Germinal center (tissue), 1 donor: ENCODE measurements around the gene LCTL.

Experiments used
- DNase-seq: peaks from one replicate; pipeline ENCODE4 v3.0.0; 2012; ENCODE audit warnings: mixed read lengths, low spot score

LCTL gene, protein sequence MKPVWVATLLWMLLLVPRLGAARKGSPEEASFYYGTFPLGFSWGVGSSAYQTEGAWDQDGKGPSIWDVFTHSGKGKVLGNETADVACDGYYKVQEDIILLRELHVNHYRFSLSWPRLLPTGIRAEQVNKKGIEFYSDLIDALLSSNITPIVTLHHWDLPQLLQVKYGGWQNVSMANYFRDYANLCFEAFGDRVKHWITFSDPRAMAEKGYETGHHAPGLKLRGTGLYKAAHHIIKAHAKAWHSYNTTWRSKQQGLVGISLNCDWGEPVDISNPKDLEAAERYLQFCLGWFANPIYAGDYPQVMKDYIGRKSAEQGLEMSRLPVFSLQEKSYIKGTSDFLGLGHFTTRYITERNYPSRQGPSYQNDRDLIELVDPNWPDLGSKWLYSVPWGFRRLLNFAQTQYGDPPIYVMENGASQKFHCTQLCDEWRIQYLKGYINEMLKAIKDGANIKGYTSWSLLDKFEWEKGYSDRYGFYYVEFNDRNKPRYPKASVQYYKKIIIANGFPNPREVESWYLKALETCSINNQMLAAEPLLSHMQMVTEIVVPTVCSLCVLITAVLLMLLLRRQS

DNA sequence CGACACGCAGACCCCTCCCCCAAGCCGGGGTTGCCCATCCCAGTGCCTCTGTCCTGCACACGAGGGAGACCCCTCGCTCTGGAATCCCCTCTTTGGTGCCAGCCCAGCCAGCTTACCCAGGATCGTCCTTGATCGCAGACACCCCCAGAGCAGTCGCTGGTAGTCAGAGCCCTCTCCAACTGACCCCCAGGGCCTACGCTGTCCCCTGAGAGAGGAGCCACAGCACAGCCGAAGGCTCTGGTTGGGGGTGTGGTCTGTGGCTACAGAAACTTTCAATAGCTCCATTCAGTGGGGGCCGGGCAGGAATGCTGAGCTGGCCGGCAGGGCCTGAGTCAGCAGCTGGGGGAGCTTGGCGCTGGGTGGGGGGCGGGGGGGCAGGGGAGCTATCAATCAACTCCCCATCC lies at the start of gene LCTL:
Gene LCTL (minus strand): TSS at position 258 of the 404 bp plus-strand sequence. CDS start 633 bp downstream, outside the sequence.
- DNase-seq = no peak

DNA sequence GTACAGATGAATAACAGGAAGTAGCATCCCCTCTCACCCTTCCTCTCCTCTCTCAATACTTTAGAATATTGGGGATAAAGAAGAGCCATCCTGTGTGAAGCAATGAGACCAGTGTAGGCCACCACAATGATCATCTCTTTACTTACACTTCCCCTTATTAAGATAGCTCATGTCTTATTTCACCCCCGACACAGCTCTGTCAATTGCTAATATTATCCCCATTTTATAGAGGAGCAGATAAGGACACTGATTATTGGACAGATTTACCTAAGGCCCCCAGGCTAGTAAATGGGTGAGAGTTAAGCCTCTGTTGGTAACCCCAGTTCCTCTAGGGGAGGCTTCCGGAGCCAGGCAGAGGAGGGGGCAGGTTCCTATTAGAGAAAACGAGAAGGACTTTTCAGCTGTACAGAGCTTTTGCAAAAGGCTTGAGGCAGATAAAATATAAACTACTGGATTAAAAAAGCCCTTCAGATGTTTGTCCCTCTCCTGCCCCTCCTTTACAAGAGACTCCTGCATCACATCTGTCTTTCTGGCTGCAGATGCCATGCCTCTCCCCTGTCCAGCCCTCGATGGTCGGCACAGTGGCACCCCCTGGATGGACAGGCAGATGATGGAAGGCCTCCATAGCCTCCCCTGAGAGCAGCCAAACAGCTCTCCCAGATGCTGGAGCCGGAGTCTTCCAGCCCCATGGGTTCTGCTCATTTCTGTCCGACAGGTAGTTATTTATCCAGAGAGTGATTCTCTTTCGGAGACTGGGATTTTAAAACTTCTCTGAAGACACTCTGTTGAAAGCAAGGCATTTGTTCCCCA lies 49.4 kb upstream of the LCTL start:
- DNase-seq = no peak

DNA sequence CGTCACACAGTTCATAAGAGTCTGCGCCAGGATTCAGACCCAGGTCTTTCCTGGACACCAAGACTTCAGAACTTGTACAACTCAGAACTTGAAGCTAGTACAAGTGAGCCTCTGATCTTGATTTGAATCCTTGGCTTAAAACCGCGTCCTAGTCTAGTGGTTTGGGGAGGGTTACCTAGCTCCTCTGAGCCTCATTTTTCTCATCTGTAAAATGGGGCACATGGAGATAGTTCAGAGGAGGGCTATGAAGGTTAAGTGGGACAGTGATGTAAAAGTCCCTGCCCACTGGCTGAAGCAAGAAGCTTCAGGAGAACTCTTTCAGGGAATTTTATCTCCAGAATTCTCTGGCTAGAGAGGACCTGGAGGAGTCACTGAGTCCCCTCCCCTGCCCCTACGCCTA lies 48.7 kb upstream of the LCTL start:
- no peak for DNase-seq

DNA sequence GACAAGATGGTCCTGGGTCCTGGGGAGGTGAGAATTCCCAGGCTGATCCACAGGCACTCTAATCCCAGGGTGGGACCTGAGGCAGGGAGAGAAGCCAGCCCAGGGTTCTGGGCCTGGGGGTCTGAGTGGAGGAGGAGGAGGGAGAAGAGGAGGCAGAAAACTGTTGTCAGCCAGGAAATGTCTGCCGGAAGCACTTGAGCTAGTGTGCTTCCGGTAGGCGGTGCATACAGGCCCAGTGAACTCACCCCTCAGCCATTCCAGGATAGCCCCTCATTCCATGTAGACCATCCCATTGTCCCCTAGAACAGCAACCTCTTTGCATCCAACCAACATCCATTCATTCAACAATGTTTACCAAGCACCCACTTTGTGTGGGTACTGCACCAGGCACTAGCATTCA lies 47.9 kb upstream of the LCTL start:
- no peak for DNase-seq

DNA sequence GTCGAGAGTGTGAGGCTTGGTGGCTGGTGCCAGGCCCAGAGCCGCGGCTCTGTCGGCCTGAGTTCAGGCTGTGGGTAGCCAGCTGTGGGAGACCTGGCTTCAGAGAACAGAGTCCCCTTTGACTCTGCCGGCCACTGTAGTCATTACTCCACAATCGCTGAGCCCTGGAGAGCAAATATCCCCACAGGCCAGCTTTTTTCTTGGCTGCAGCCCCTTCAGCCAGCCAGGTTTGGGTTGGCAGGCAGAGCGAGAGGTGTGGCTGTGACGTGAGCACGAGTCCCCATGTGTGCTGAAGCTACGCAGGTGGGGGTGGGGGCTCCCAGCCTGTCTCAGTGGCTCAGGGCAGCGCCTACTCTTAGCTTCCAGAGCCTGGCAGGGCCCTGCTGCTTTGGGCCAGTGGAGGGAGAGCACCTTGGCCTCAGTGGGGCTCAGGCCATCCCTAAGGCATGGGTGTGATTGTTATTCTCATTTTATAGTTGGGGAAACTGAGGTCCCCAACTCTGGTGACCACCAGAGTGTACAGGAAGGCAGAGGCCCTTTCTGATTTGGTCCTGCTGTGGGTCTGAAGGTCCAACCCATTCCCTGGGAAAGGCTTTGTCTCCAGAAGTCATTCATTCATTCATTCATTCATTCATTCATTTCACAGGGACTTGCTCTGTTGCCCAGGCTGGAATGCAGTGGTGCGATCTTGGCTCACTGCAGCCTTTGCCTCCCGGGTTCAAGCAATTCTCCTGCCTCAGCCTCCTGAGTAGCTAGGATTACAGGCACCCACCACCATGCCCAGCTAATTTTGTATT lies 45.7 kb upstream of the LCTL start:
- DNase-seq = no peak

DNA sequence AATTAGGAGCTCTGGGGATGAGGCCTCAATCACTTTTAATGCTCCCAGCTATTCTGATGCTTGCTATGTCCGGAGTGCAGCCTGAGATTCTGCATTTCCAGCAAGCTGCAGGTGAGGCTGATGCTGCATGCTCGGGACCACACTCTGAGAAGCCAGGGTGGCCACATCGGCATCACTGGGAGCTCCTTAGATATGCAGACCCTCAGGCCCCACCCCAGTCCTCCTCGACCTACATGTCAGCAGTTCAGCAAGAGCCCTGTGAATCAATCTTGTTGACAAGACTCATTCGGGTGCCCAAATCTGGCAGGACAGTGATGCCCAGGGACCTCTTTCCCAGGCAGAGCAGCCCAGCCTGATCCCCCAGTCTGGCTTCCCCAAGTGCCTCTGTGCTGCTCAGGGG lies 44.1 kb upstream of the LCTL start:
- DNase-seq = no peak

DNA sequence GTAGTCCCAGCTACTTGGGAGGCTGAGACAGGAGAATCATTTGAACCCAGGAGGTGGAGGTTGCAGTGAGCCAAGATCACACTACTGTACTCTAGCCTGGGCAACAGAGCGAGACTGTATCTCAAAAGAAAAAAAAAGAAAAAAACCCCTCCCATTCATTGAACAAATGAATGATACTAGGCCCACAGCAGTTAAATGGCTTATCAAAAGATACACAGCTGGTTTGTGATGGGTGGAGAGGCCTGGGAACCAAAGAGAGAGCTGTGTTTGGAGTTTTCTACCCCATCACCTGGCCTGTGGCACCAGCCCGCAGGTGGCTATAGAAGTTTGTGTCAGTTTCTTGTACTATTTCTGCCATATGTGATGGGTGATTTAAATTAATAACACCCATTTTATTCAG lies 43.1 kb upstream of the LCTL start:
- no peak for DNase-seq

DNA sequence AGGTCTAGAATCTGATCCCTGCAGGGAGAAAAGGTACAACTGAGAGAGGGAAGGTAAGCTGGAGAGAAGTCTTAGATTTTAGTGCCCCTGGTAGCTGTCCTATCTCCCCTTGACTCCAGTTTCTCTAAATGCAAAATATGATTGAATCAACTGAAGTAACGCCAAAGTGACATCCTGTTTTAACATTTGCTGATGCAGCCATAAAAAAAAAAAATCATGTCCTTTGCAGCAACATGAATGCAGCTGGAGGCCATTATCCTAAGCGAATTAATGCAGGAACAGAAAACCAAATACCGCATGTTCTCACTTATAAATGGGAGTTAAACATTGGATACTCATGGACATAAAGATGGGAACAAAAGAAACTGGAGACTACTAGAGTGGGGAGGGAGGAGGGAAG lies 42.4 kb upstream of the LCTL start:
- no peak for DNase-seq

DNA sequence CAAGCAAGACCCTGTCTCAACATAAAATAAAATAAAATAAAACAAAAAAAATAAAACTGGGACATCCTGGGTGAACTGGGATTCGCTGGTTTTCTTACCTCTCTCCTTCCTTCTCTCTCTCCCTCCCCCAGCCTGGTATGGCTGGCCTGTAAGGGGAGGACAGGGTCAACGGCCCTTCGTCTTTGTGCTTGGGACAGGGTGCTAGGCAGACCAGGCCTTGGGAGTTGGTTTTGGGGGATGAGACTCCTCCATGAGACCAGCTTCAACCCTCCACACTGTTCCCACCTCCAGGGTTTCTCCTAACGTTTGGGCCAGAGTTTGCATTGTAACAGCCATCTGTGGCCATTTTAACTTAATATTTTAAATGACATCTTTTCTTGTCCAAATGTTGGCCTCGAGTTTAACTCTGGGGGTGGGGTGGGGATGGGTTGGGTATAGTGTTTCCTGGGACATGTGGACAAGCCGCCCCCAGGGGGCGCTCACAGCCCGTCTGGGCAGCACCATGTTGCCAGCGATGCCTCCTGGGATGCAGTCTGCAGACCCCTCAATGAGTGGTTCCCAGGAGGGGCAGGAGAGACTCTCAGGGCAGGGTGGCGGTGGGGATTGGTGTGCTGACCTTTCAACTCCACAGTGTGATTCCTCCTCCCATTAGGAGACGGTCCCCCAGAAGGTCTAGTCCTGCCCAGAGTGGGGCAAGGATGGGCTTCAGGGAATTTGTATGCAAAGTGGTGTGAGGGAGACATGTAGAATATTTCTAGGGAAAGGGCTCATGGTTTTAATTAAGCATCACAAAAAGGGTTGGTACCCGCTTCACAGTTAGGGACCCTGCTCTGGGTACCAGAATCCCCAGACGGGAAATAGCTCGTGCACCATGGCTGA lies 37.7 kb upstream of the LCTL start:
- DNase-seq = peak; percentile 77

DNA sequence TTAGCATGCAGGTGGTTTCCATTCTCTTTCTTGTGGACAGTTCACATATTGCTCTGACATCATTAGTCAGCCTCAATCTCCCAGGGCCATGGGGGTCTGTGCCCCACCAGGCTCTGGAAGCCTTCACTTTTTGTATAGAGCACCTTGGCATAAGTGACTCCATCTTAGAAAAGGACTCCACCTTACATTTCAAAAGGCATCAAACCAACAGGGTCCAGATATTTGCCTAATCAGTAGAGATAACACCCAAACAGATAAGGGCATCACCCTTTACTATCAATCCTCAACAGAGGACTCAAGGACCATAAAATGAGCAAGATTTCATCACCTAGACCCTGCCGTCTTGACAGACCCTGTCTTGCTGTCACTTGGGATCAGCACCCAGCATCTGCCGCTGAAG lies 35.7 kb upstream of the LCTL start:
- no peak for DNase-seq

DNA sequence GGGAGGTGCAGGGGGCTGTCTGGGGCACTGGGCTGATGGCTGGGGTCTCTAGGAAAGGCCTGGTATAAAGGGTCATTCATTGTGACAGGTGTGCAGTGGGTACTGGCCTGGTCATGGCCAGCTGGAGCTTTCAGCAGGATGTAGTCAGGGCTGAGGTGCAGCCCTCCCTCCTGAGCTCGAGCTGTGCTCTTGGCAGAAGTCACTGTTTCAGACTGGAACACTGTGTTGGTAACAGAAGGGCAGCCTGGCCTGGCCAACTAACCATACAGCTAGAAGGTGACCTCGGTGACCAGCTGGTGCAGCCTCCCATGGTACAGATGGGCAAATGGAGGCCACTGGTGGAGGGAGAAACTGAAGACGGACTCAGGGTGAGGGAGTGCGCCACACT lies 34.4 kb upstream of the LCTL start:
- no peak for DNase-seq

DNA sequence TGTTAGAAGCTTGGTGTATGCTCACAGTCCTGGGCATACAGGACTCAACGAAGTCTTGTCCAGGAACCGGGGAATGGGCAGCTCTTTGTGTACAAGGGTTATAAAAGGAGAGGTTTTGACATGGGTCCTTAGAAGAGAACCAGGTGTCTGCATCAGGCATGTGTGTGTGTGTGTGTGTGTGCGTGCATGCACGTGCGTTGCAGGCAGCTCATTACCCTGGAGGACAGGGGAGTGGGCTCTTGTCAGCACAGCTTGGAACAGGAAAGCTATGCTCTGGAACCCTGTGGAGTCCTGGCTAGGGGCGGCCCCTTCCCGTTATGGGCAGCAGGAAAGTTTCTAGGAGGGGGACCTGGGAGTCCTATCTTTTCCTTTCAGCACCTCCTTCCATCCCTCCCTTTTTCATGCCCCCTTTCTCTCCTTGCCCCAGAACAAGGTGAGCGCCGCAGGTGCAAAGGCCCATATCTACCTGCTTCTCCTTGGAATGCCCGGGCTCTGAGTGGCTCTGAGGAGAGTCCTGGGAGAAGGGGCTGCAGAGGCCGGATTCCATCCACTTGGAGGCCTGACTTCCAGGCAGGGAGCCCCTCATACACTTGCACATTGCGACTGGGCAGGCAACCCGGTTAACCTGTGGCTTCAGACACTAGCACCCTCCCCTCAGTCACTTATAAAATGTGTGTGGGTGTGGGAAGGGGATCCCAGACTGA lies 33.9 kb upstream of the LCTL start:
- DNase-seq = no peak

DNA sequence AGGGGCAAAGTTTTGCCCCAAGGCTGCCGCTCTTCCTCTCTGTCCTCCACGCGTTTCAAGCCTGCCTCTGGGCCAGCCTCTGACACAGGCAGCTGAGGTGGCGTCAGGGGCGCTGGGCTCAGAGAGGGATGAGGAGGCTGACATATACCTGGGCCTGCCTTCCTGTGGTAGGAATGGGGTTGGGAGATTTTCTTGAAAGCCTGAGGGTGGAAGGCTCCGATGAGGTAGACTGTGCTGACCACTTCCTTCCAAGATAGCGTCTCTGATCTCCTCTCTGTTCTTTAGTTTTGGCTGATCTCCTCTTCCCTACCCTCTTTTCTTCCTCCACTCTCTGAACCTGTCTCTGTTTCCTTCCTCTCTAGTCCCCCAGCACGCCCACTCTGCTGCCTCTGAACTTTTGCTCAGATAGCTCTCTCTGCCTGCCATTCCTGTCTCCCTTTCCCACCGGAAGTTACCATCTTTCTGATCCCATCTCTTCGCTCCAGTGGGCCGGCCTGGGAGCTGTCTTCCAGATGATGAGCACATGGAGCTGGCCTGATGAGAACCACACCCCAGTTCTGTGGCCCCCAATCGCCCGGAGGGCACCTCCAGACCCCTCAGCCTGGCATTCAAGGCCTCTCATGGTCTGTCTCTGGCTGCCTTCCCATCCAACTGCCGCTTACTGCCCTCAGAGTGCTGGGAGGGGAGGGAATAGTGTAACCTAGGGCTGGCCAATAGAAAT lies 32.5 kb upstream of the LCTL start:
- no peak for DNase-seq

DNA sequence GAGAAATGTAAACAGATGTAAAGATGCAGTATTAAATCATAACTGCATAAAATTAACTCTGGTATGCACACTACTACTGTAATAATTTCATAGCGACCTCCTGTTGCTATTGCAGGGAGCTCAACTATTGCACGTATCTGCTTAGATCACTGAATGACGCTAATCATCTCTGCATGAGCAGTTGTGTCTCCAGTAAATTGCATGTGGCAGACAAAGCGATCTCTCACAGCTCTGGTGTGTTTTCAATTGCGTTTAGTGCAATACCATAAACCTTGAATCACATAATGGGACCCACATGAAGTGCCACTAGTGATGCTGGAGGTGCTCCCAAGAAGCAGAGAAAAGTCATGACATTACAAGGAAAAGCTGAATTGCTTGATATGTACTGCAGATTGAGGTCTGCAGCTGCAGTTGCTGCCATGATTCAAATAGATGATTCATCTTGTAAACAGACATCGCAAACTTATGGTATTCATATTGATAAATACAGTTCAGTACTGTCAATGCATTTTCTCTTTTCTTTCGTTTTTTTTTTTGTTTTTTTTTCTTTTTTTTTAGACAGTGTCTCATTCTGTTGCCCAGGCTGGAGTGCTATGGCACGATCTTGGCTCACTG lies 30.2 kb upstream of the LCTL start:
- no peak for DNase-seq

DNA sequence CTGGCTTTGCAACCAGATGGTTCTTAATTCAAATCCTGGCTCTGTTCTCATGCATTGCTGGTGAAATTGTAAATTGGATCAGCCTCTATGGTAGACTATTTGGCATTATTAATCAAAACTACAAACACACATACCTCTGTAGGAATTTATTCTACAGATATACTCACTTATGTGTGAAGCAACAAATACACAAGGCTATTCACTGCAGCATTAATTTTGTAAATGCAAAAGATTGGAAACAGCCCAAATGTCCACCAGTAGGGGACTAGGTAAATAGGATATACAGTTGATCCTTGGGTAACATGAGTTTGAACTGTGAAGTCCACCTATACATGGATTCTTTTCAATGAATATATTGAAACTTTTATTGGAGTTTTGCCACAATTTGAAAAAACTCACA lies 29.5 kb upstream of the LCTL start:
- no peak for DNase-seq

DNA sequence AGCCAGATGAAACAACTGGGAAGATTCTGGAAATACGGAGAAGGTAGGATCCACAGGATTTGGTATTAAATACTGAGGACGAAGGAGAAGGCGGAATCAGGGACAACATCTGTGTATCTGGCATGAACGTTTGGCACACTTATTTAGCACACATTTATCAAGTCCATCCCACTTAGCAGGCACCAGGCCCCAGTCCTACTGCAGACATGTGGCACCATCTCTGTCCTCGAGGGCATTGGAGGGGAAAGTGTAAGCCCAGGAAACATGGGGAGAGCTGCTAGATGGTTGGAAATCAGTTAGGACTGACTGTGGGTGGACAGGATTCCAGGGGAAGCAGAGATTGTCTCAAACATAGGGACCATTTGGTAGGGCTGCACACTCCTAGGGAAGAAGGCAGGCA lies 29.0 kb upstream of the LCTL start:
- no peak for DNase-seq

DNA sequence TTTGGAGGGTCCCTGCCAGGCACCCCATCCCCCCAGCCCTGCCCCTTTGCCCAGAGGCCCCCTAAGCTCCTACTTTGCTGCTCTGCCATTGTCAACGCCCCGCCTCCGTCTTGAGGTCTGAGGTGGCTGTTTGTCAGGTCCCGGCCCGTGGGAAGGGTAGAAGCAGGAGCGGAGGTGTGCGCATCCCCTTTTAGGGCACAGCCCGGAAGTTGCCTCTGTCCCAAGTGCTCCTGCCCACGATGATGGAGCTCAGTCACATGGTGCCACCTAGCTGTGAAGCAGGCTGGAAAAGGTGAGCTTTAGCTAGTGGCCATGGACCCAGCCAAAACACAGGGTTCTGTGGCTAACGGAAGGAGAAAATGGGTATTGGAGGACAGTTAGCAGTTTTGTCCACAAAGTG lies 28.5 kb upstream of the LCTL start:
- DNase-seq = no peak

DNA sequence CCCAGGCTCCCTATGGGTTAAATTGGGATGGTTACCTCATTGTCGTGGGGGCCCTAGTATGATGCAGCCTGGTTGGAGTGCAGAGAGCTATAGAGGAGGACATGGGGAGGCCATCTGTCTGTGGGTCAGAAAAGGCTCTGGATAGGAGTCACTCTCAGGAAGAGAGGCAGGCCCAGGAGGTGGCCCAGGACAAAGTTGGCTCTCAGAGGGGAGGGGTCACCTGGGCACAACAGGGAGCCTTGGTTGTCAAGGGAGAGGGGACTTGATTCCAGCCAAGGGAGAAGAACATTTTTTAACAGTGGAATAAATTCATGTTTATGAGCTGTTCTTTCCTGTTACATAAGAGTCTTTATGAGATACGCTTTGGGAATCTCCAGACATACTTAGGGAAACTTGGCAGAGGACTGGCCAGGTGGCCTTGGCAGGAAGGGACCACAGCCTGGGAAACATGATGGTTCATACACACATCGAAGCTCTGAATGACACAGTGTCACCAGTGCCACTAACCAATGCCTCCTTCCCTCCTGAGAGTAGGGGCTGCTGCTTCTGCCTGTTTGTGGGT lies 27.5 kb upstream of the LCTL start:
- DNase-seq = no peak

DNA sequence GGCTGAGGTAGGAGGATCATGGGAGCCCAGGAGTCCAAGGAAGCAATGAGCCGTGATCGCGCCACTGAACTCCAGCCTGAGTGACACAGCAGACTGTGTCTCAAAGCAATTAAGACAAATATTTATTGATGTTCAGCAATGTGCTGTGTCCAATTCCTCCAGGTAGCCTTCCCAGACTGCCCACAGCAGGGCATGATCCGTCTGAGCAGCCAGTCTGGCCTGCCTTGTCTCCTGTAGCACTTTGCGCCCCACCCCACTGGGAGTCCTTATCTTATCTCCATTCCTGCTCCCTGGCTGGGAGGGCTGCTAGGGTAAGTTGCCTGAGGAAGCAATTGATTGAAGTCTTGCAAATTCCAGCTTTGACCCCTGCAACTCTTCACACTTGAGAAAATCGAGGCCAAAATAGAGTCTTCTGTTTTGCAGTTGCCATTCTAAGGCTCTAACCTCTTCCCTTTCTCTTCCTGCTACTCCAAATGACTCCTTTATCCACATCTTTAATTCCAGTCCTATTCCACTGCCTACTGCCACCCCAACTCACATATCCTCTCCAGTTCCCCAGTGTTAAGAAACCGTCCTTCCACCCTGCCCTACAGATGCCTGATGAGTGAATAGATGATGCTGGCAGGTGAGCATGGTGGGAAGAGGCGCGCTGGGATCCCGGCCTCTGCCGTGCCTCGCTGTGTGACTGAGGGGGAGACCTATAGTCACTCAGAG lies 26.9 kb upstream of the LCTL start:
- no peak for DNase-seq
